Tibial nerve (tissue), 4 donors: Measurements from ENCODE around the gene SPRED3.

Source experiments
- CTCF ChIP-seq, 5 experiments: fragments of 200-600 bp in 3 of 5; fragments of 450-650 bp in 2 of 5; sonication (generic) in 3 of 5; IDR thresholded peaks; one replicate each; pipeline ENCODE4 v1.5.1; 2016 to 2019; ENCODE audit warnings: antibody characterized with exemption in 5 of 5, mild to moderate bottlenecking in 3 of 5, moderate library complexity in 2 of 5
- EP300 ChIP-seq, 2 donors: sonication (generic); formaldehyde crosslinking; IDR thresholded peaks; one replicate each; pipeline ENCODE4 v1.6.1; 2017; ENCODE audit warnings: antibody characterized with exemption in 2 of 2, mild to moderate bottlenecking in 1 of 2
- POLR2A ChIP-seq, 2 donors: fragments of 450-650 bp; IDR thresholded peaks; one replicate each; pipeline ENCODE4 v1.6.1; 2017; ENCODE audit warnings: antibody characterized with exemption in 2 of 2, mild to moderate bottlenecking in 2 of 2, moderate library complexity in 2 of 2

- no peak for TF ChIP-seq CTCF (IDR thresholded peaks at IDR 0.05)
- TF ChIP-seq EP300 (IDR thresholded peaks at IDR 0.05): no peak
- TF ChIP-seq POLR2A (IDR thresholded peaks at IDR 0.05): no peak
Measured at GRCh38 chr19:38389957-38390924, 1.7 kb downstream of the SPRED3 start.
